ENCODE results near the gene IL10RA.
A peak's percentile ranks its signal among the peaks of the same experiment; 100 is the strongest.
"Not testable (repeated sequence)": the region's sequence is repeated elsewhere in the genome, so short reads cannot be mapped to it uniquely, and the experiment has no call there.

The IL10RA gene

GRCh38 chr11:117985953-117986887 lies at the start of gene IL10RA:
Gene IL10RA, plus strand, starts transcription at chr11:117986394. Its CDS starts 74 bp downstream, at chr11:117986468.
- DNase-seq: peak; percentile 87

GRCh38 chr11:117936973-117937372 lies 49.2 kb upstream of the IL10RA start:
- DNase-seq: no peak

GRCh38 chr11:117940736-117941135 lies 45.5 kb upstream of the IL10RA start:
- no peak for DNase-seq

- no peak for DNase-seq
Observed at GRCh38 chr11:117941163-117941707, 45.0 kb upstream of the IL10RA start.

- DNase-seq: no peak
Observed at GRCh38 chr11:117941976-117942654, 44.1 kb upstream of the IL10RA start.

GRCh38 chr11:117944554-117944953 lies 41.6 kb upstream of the IL10RA start:
- DNase-seq: no peak

GRCh38 chr11:117945047-117945810 lies 41.0 kb upstream of the IL10RA start:
- DNase-seq: no peak

- no peak for DNase-seq
Observed at GRCh38 chr11:117946156-117946841, 39.9 kb upstream of the IL10RA start.

- DNase-seq: peak; percentile 91
Observed at GRCh38 chr11:117946842-117947526, 39.2 kb upstream of the IL10RA start.

GRCh38 chr11:117947751-117948150 lies 38.4 kb upstream of the IL10RA start:
- DNase-seq: not testable (repeated sequence)

GRCh38 chr11:117948466-117948865 lies 37.7 kb upstream of the IL10RA start:
- not testable (repeated sequence) for DNase-seq

- no peak for DNase-seq
Observed at GRCh38 chr11:117949062-117949461, 37.1 kb upstream of the IL10RA start.

GRCh38 chr11:117950301-117950700 lies 35.9 kb upstream of the IL10RA start:
- DNase-seq: peak; percentile 79

GRCh38 chr11:117950993-117951961 lies 34.9 kb upstream of the IL10RA start:
- peak; percentile 74 for DNase-seq

- peak; percentile 57 for DNase-seq
Observed at GRCh38 chr11:117953024-117953671, 33.0 kb upstream of the IL10RA start.

GRCh38 chr11:117958949-117959348 lies 27.2 kb upstream of the IL10RA start:
- DNase-seq: no peak

GRCh38 chr11:117959438-117960149 lies 26.6 kb upstream of the IL10RA start:
- no peak for DNase-seq

- DNase-seq: no peak
Observed at GRCh38 chr11:117960406-117960805, 25.8 kb upstream of the IL10RA start.

- no peak for DNase-seq
Observed at GRCh38 chr11:117961896-117962295, 24.3 kb upstream of the IL10RA start.
